Mucosa of rectum (tissue), 2 donors: ENCODE measurements around the gene AHRR.
"Not testable (repeated sequence)": the region's sequence is repeated elsewhere in the genome, so short reads cannot be mapped to it uniquely, and the experiment has no call there.

Source experiments
- H3K27ac ChIP-seq, 2 donors: one replicate each; pipeline ENCODE4 v1.7.0; 2013; ENCODE audit warnings: inconsistent platforms in 2 of 2, low read depth in 2 of 2, low read length in 2 of 2
- H3K27me3 ChIP-seq, 2 donors: one replicate each; pipeline ENCODE4 v1.7.0; 2013; ENCODE audit warnings: low read length in 2 of 2; ENCODE audit not compliant: control insufficient read depth in 2 of 2, insufficient read depth in 2 of 2
- H3K36me3 ChIP-seq, 2 donors: one replicate each; pipeline ENCODE4 v1.7.0; 2013; ENCODE audit warnings: low read length in 2 of 2; ENCODE audit not compliant: control insufficient read depth in 2 of 2, insufficient read depth in 2 of 2
- H3K4me1 ChIP-seq, 2 donors: one replicate each; pipeline ENCODE4 v1.7.0; 2013; ENCODE audit warnings: low read length in 2 of 2, mild to moderate bottlenecking in 1 of 2; ENCODE audit not compliant: control insufficient read depth in 2 of 2, insufficient read depth in 2 of 2
- H3K4me3 ChIP-seq, 2 donors: one replicate each; pipeline ENCODE4 v1.7.0; 2013; ENCODE audit warnings: low read length in 2 of 2
- H3K9ac ChIP-seq, 2 donors: one replicate each; pipeline ENCODE4 v1.7.0; 2013; ENCODE audit warnings: low read length in 2 of 2, low read depth in 1 of 2, mild to moderate bottlenecking in 1 of 2
- H3K9me3 ChIP-seq, 2 donors: one replicate each; pipeline ENCODE4 v1.7.0; 2013; ENCODE audit warnings: low read length in 2 of 2; ENCODE audit not compliant: control insufficient read depth in 2 of 2
- donor health status: healthy.
- donor health status: Normal muscosa, but diverticular disease.

Gene AHRR

DNA sequence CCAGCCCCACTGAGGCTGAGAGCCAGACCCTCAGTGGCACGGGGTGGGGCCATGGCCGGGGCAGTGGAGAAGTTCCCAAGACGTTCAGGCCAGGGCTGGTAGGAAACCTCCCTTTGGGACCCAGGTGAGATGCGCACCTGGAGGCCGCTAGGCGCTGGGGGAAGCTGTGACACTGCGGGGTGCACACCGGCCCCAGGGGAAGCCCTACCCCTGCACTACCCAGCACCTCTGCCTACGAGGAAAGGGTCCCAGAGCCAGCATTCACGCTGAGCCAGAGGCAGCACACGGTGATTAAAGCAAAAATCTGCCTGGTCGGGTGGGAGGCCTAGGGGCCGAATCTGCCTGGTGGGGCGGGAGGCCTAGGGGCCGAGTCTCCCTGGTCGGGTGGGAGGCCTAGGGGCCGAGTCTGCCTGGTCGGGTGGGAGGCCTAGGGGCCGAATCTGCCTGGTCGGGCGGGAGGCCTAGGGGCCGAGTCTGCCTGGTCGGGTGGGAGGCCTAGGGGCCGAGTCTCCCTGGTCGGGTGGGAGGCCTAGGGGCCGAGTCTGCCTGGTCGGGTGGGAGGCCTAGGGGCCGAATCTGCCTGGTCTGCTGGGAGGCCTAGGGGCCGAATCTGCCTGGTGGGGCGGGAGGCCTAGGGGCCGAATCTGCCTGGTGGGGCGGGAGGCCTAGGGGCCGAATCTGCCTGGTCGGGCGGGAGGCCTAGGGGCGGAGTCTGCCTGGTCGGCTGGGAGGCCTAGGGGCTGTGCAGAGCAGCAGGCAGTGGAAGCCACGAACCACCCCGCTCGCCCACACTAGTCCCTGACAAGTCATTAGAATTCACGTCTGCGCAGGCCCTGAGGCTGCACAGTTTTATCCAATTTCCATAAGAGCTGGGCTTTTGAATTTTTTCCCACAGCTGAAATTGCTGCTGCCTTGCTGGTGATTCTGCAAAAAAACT, 93.7 kb downstream of the AHRR start:
- Histone ChIP-seq H3K4me1 (peaks cover 3 to 11% of the 10 kb centered on the region in 2 donors), H3K4me3 (peak overlapping the region in 1 of 2 donors; percentile 42), H3K27ac (peak overlapping the region; percentile 63 to 92), H3K9ac (peak overlapping the region in 1 of 2 donors; percentile 77)
- H3K27me3 ChIP-seq, H3K9me3 ChIP-seq, H3K36me3 ChIP-seq: not testable (repeated sequence)

DNA sequence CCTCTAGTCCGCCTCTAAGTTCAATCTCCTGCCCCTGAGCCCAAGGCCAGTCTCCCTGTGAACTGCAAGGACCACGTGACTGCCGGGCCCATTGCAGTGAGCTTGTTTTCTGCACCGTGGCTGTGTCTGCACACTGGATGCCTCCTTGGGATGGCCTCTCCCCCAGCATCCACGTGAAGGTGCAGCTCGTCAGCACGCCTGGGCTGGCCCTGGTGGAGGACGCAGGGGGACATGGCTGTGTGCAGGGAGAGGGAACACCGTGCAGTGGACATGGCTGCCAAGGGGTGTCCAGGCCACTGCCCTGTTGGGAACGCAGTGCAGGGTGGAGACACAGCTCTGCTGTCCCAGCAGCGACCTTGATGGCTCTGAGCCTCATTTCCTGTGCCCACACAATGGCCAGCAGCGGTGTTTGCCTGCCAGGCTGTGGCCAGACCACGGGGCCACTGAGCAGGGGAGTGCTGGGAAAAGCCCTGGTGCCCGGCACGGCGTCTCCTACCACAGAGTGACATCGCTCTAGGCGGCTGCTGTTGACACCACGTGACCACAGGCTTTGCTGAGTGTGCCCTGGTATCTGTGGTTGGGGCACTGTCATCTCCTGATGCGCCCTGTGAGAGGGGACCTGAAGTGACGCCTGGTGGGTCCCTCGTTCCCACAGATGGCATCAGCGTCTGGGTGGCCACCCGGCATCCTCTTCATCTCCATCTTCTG, 94.6 kb downstream of the AHRR start:
- H3K27me3 ChIP-seq, result peaks cover 0 to 2% of the 10 kb centered on the region in 2 donors
- H3K4me1 ChIP-seq, result peaks cover 3 to 11% of the 10 kb centered on the region in 2 donors
- no peaks in the 10 kb centered on the region for H3K9me3 ChIP-seq
- H3K9ac ChIP-seq, result peak overlapping the region in 1 of 2 donors; percentile 24
- no peak overlapping the region for H3K4me3 ChIP-seq
- peak overlapping the region in 1 of 2 donors; percentile 92 for H3K27ac ChIP-seq
- no peaks in the 10 kb centered on the region for H3K36me3 ChIP-seq

DNA sequence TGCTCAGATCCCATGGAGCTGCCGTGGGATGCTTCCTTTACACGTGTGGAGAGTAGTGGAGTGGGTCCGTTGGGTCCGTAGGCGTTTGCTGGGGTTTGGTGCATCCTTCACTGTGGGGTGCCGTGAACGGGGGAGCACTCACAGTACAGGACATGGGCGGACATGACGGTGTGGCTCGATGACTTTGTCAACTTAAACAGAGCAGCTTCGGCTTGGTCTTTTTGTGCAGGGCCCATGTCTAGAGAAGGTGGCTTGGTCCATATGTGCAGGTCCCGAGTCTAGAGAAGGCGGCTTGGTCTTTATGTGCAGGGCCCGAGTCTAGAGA, 95.1 kb downstream of the AHRR start:
- Histone ChIP-seq H3K4me1 (peaks cover 3 to 11% of the 10 kb centered on the region in 2 donors), H3K27me3 (no peaks in the 10 kb centered on the region), H3K9me3 (no peaks in the 10 kb centered on the region), H3K4me3 (no peak overlapping the region), H3K36me3 (no peaks in the 10 kb centered on the region), H3K9ac (no peak overlapping the region), H3K27ac (no peak overlapping the region)

DNA sequence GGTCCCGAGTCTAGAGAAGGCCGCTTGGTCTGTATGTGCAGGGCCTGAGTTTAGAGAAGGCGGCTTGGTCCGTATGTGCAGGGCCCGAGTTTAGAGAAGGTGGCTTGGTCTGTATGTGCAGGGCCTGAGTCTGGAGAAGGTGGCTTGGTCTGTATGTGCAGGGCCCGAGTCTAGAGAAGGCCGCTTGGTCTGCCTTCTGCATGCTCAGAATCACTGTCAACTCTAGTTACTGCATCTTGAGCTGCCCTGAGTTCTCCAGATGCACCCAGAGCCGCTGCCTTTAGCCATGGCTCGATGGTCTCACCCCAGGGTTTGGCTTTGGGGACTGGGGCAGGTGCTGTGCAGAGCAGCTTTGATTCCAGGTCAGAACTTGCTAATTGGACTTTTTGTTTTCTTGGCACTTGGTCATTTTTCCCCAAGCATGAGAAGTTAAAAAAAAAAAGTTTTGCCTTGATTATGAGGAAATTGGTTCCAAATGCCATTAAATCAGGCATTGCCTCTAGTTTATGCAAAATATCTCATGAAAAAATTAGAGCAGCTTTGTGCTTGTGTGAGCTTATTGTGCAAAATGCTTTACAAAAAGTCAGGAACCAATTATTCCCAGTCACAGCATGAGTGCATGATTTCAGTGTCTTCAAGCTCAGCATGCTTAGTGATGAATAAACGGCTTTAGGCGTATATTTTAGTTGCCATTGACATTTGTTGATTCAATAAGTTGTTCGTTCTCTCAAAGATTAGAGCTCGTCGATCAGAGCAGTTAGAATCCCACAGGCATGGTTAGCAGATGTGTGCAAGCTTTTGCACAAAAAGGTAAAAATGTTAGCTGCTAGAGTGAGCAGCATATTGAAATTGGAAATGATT, 96.0 kb downstream of the AHRR start:
- H3K9ac ChIP-seq, result no peak overlapping the region
- H3K36me3 ChIP-seq, result no peaks in the 10 kb centered on the region
- H3K9me3 ChIP-seq, result no peaks in the 10 kb centered on the region
- no peak overlapping the region for H3K27ac ChIP-seq
- H3K4me1 ChIP-seq, result peaks cover 3 to 11% of the 10 kb centered on the region in 2 donors
- no peak overlapping the region for H3K4me3 ChIP-seq
- H3K27me3 ChIP-seq, result no peaks in the 10 kb centered on the region

DNA sequence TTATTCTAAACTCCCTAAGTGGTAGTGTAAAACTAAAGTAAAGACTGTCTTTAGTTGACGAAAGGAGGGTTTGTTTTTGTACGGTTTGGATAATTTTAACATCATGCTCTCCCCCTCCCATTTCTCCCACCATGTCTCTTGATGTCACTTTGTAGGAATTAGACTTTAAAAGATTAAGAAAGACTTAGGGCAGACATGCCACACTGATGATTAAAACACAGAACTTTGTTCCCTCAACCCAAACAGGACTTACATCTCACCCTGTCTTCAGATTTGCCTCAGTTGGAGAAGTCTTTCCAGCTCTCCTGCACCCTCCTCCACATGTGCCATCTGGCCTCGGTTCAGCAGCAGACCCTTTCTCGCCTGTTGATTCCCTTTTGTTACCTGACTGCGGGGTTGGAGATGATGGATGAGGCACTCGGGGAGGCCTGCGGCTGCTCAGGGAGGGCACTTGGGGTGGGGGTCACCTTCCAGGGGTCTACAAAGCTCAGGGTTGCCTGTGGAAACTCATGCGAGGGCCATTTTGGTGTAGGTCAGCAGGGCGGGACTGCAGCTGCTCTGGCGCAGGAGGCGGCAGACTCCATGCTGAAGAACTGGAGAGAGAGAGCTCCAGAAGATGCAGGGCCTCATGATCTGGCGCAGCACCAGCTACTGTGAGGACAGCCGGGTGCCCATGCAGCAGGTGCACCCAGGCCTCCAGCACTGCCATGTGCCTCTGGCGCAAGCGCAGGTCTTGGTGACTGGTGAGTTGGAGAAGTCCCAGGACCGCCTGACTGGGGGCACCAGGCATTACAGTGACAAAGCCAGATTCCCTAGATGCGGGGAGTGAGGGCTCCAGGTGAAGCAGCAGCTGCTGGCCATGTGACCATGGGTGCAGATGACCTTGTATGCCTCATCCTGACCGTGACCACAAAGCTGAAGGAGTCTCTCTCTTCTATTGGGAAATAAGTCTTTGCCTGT, 96.9 kb downstream of the AHRR start:
- Histone ChIP-seq H3K27me3 (no peaks in the 10 kb centered on the region), H3K27ac (no peak overlapping the region), H3K4me3 (no peak overlapping the region), H3K36me3 (no peaks in the 10 kb centered on the region), H3K4me1 (peaks cover 3 to 11% of the 10 kb centered on the region in 2 donors), H3K9me3 (no peaks in the 10 kb centered on the region), H3K9ac (no peak overlapping the region)

DNA sequence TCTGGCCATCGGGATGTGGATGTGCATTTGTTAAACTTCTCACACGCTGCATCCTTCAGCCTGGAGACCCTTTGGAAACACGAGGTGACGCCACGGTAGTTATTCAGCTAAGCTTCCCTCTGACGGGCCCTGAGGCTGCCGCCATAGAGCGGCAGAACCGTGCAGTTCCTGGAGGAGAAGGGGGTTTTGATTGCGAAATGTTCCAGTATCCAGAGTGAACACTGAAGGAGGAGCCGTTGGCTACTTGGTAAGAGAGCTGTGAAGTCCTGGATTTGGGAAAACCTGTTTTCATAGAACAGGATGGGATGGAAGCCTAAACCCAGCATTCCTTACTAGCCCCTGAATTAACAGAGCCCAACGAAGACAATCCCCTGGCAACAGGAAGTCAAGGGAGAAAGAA, 98.5 kb downstream of the AHRR start:
- Histone ChIP-seq H3K27ac (no peak overlapping the region), H3K4me1 (peaks cover 3 to 11% of the 10 kb centered on the region in 2 donors), H3K4me3 (no peak overlapping the region), H3K9ac (no peak overlapping the region), H3K9me3 (no peaks in the 10 kb centered on the region), H3K36me3 (no peaks in the 10 kb centered on the region), H3K27me3 (no peaks in the 10 kb centered on the region)

DNA sequence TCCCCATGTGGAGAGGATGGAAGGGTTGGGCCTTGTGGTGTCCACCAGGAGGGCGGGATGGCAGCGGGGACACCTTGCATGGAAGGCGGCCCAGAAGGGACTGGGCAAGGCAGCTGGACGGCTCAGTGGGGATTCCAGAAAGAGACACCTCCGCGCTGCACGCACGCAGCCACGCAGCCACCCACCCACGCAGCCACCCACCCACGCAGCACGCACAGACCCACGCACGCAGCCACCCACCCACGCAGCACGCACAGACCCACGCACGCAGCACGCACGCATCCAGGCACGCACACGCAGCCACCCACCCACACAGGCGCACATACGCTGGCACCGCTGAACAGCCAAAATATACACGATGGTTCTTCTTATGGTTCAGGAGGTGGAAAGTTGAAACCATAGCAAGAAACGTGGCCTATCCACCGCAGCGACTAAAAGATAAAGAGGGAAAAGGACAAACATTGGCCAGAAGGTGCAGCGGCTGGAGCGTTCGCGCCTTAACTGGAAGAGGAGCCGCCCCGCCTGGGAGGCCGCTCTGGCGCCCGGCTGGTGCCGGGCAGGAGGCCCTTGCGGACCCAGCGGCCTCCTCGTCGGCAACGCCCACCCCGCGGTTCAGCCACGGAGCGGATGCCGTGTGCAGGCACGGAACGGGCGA, 99.2 kb downstream of the AHRR start:
- H3K27ac ChIP-seq, result no peak overlapping the region
- H3K9me3 ChIP-seq, result no peaks in the 10 kb centered on the region
- H3K4me1 ChIP-seq, result peaks cover 3 to 9% of the 10 kb centered on the region in 2 donors
- H3K9ac ChIP-seq, result no peak overlapping the region
- H3K36me3 ChIP-seq, result no peaks in the 10 kb centered on the region
- H3K27me3 ChIP-seq, result no peaks in the 10 kb centered on the region
- no peak overlapping the region for H3K4me3 ChIP-seq

DNA sequence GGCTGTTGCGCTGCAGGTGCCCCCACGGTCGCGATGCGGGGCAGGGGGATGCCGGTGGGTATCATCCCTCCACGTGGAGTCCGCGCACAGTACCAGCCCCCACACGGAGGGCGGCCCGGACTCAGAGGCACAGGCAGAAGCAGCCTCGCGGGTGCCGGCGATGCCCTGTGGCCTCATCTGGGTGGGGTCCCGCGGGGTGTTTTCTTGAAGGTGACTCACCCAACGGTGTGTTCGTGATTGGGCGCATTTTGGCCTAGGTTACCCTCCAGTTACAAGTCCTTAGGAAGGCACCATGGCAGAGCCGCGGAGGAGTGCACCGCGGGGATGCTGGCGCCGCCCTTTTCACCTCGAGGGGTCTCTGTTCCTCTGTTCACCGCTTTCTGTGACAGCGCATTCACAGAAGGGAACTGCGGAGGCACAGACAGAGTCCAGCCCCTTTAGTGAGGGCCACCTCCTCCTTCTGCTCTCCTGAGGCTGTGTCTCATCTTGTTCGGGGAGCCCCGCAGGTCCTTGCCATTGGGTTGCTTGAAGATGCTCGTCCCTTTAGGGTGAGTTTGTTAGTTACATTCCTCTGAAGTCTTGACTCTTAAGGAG, 99.9 kb downstream of the AHRR start:
- H3K4me1 ChIP-seq, result peaks cover 0 to 4% of the 10 kb centered on the region in 2 donors
- H3K36me3 ChIP-seq, result no peaks in the 10 kb centered on the region
- H3K27me3 ChIP-seq, result no peaks in the 10 kb centered on the region
- H3K4me3 ChIP-seq, result no peak overlapping the region
- no peak overlapping the region for H3K27ac ChIP-seq
- H3K9ac ChIP-seq, result no peak overlapping the region
- no peaks in the 10 kb centered on the region for H3K9me3 ChIP-seq
